Mesendoderm (in vitro differentiated cells): ENCODE measurements around the gene LENEP.

Experiments used
- DNase-seq: peaks from one replicate; pipeline ENCODE4 v3.0.0; 2013
- H2AK5ac ChIP-seq: 2 replicates; pipeline ENCODE4 v1.6.1; 2013; ENCODE audit warnings: low read length, inconsistent platforms
- H2BK120ac ChIP-seq: 2 replicates; pipeline ENCODE4 v1.6.1; 2013; ENCODE audit warnings: low read depth, mild to moderate bottlenecking, low read length, moderate library complexity, mixed read lengths
- H2BK15ac ChIP-seq: replicated peaks from 2 replicates; pipeline ENCODE4 v1.6.1; 2013; ENCODE audit warnings: low read depth, mild to moderate bottlenecking, moderate library complexity
- H2BK5ac ChIP-seq: 2 replicates; pipeline ENCODE4 v1.6.1; 2013; ENCODE audit warnings: low read length, inconsistent platforms
- H3K18ac ChIP-seq: 2 replicates; pipeline ENCODE4 v1.6.1; 2013; ENCODE audit warnings: mild to moderate bottlenecking, low read length, mixed read lengths
- H3K23ac ChIP-seq: one replicate; pipeline ENCODE4 v1.6.1; 2013; ENCODE audit warnings: low read length
- H3K27ac ChIP-seq: 2 replicates; pipeline ENCODE4 v1.5.1; 2013; ENCODE audit warnings: low read depth, mild to moderate bottlenecking, inconsistent platforms, low read length, moderate library complexity
- H3K27me3 ChIP-seq: 2 replicates; pipeline ENCODE4 v1.6.1; 2013; ENCODE audit warnings: low read length, control low read depth, mild to moderate bottlenecking, inconsistent platforms; ENCODE audit not compliant: insufficient read depth, poor library complexity
- H3K36me3 ChIP-seq: 2 replicates; pipeline ENCODE4 v1.6.1; 2013; ENCODE audit warnings: low read length, inconsistent platforms; ENCODE audit not compliant: control insufficient read depth, insufficient read depth
- H3K4ac ChIP-seq: one replicate; pipeline ENCODE4 v1.6.1; 2013; ENCODE audit warnings: low read depth, mild to moderate bottlenecking, low read length, moderate library complexity
- H3K4me1 ChIP-seq: 2 replicates; pipeline ENCODE4 v1.6.1; 2013; ENCODE audit warnings: low read depth, low read length, inconsistent platforms; ENCODE audit not compliant: control insufficient read depth
- H3K4me2 ChIP-seq: 2 replicates; pipeline ENCODE4 v1.6.1; 2013; ENCODE audit warnings: low read length
- H3K4me3 ChIP-seq: 2 replicates; pipeline ENCODE4 v1.5.1; 2013; ENCODE audit warnings: mild to moderate bottlenecking, low read length
- H3K56ac ChIP-seq: one replicate; pipeline ENCODE4 v1.6.1; 2013; ENCODE audit warnings: low read length
- H3K79me1 ChIP-seq: 2 replicates; pipeline ENCODE4 v1.6.1; 2013; ENCODE audit warnings: low read length, inconsistent platforms
- H3K79me2 ChIP-seq: 2 replicates; pipeline ENCODE4 v1.6.1; 2013; ENCODE audit warnings: mild to moderate bottlenecking, low read length; ENCODE audit not compliant: control insufficient read depth, insufficient read depth
- H3K9ac ChIP-seq: 2 replicates; pipeline ENCODE4 v1.6.1; 2013; ENCODE audit warnings: low read length, inconsistent platforms
- H4K5ac ChIP-seq: one replicate; pipeline ENCODE4 v1.6.1; 2013; ENCODE audit warnings: low read length
- H4K8ac ChIP-seq: one replicate; pipeline ENCODE4 v1.6.1; 2013; ENCODE audit warnings: low read depth, mild to moderate bottlenecking, control low read depth, low read length, moderate library complexity
- WGBS: extraction: QIAGEN DNeasy Blood & Tissue Kit; methylation state at CpG from one replicate; pipeline ENCODE4 v1.1.7; 2013; ENCODE audit warnings: low lambda C conversion rate, missing lambda C conversion rate; ENCODE audit not compliant: insufficient coverage; ENCODE audit errors: extremely low coverage; 5-methylcytosine and 5-hydroxymethylcytosine counted together

The LENEP gene

DNA sequence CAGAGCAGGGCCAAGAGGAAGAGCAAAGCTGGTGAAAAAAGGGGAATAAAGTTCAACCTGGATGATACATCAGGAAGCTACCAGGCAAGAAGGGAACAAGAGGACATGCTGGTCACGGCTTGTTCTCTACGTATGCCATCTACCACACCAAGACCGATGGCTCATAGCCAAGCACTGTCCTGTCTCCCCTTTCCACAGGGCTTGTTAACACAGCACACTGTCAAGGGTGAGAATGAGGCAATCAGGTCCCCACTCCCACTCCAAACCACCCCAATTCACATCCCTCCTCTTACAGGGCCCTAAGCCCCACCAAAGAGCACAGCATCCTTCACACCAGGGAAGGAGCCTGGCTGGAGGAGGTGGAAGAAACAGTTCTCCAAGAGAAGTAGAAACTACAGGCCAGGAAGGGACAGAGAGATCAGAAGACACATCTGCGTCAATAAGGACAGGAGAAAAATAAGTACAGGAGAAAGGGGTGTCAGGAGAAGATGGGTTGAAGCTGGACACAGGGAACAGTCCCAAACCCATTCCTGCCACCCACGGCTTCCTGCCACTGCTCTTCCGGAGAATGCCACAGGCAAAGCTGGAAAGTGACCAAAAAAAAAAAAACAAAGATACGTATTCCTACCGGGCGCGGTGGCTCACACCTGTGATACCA lies 21.9 kb upstream of the LENEP start:
- no peak overlapping the region for H2BK15ac ChIP-seq
- H4K5ac ChIP-seq = peak overlapping the region; percentile 85
- peak overlapping the region; percentile 94 for H2BK5ac ChIP-seq
- H3K79me1 ChIP-seq = peaks cover 20% of the 10 kb centered on the region
- peak overlapping the region; percentile 93 for H2AK5ac ChIP-seq
- H3K56ac ChIP-seq = peak overlapping the region; percentile 95
- peak overlapping the region; percentile 61 for H3K4ac ChIP-seq
- H4K8ac ChIP-seq = no peak overlapping the region
- peaks cover 9% of the 10 kb centered on the region for H3K4me1 ChIP-seq
- peak overlapping the region; percentile 96 for H3K27ac ChIP-seq
- peak overlapping the region; percentile 30 for H3K4me2 ChIP-seq
- peak overlapping the region; percentile 11 for H3K18ac ChIP-seq
- peak; percentile 48 for DNase-seq
- H3K36me3 ChIP-seq = peaks cover 9% of the 10 kb centered on the region
- no peak overlapping the region for H3K4me3 ChIP-seq
- peak overlapping the region; percentile 5 for H2BK120ac ChIP-seq
- H3K27me3 ChIP-seq = no peaks in the 10 kb centered on the region
- no CpG with 5 or more reads among the region's 10 CpGs for WGBS
- peak overlapping the region; percentile 48 for H3K23ac ChIP-seq
- peaks cover 50% of the 10 kb centered on the region for H3K79me2 ChIP-seq
- peak overlapping the region; percentile 71 for H3K9ac ChIP-seq

- WGBS = no CpG with 5 or more reads among the region's 3 CpGs
Measured at GRCh38 chr1:154972213-154972516, 21.2 kb upstream of the LENEP start.

GRCh38 chr1:154972517-154973343 lies 20.7 kb upstream of the LENEP start:
- Histone ChIP-seq H3K4ac (peak overlapping the region; percentile 98), H2BK120ac (peak overlapping the region; percentile 49), H2BK5ac (peak overlapping the region; percentile 100), H3K18ac (peak overlapping the region; percentile 81), H3K36me3 (no peaks in the 10 kb centered on the region), H3K79me2 (peaks cover 58% of the 10 kb centered on the region), H3K4me2 (peak overlapping the region; percentile 54), H3K27me3 (no peaks in the 10 kb centered on the region), H3K4me3 (peak overlapping the region; percentile 36), H2BK15ac (no peak overlapping the region), H3K23ac (no peak overlapping the region), H2AK5ac (peak overlapping the region; percentile 7), H3K4me1 (peaks cover 11% of the 10 kb centered on the region), H3K9ac (peak overlapping the region; percentile 72), H4K8ac (no peak overlapping the region), H3K79me1 (peaks cover 15% of the 10 kb centered on the region), H3K56ac (peak overlapping the region; percentile 98), H3K27ac (peak overlapping the region; percentile 96), H4K5ac (peak overlapping the region; percentile 29)
- peak; percentile 99 for DNase-seq
- no CpG with 5 or more reads among the region's 18 CpGs for WGBS

More at GRCh38 chr1:154972213-154972516, 21.2 kb upstream of the LENEP start:
- Histone ChIP-seq H2BK120ac (peak overlapping the region; percentile 40), H4K5ac (no peak overlapping the region), H2BK15ac (no peak overlapping the region), H3K4me3 (no peak overlapping the region), H3K36me3 (peaks cover 5% of the 10 kb centered on the region), H3K23ac (no peak overlapping the region), H3K4me1 (peaks cover 11% of the 10 kb centered on the region), H2BK5ac (peak overlapping the region; percentile 91), H2AK5ac (no peak overlapping the region), H4K8ac (no peak overlapping the region), H3K27me3 (no peaks in the 10 kb centered on the region), H3K18ac (peak overlapping the region; percentile 81), H3K27ac (peak overlapping the region; percentile 96), H3K4me2 (peak overlapping the region; percentile 37), H3K79me2 (peaks cover 57% of the 10 kb centered on the region), H3K56ac (peak overlapping the region; percentile 96), H3K9ac (peak overlapping the region; percentile 69), H3K79me1 (peaks cover 19% of the 10 kb centered on the region), H3K4ac (peak overlapping the region; percentile 29)
- no peak for DNase-seq

DNA sequence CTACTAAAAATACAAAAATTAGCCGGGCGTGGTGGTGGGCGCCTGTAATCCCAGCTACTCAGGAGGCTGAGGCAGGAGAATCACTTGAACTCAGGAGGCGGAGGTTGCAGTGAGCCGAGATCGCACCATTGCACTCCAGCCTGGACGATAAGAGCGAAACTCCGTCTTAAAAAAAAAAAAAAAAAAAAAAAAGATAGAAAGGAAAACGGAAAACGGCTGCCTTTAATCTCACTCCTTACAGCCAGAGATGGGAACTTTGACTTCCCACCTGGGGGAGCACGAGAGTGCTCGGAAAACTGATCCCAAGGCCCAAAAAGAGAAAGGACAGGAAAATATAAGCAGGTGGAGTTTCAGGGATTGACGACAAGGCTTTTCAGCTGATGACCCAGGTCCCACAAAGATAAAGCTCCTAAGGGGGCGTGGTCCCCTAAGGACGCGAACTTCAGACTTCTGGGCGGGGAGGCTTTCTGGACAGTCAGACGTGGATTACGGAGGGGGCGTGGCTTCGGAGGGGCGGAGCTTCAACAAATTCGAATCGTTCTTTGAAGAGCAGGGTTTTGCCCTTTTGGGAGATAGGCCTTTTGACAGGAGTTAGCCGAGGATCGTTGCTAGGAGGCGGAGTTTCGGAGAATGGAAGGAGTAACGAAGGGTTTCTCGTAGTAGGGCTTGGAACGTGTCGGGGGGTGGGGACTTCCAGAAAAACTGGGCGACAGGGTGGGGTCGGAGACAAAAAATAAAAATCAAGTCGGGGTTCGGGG lies 19.9 kb upstream of the LENEP start:
- Histone ChIP-seq H3K4me1 (peaks cover 11% of the 10 kb centered on the region), H3K4me3 (peak overlapping the region; percentile 62), H3K18ac (peak overlapping the region; percentile 96), H4K8ac (no peak overlapping the region), H3K4ac (peak overlapping the region; percentile 98), H4K5ac (no peak overlapping the region), H3K79me1 (peaks cover 10% of the 10 kb centered on the region), H2BK120ac (no peak overlapping the region), H3K23ac (no peak overlapping the region), H3K56ac (peak overlapping the region; percentile 98), H3K79me2 (peaks cover 58% of the 10 kb centered on the region), H2BK5ac (peak overlapping the region; percentile 80), H3K36me3 (peaks cover 2% of the 10 kb centered on the region), H3K9ac (peak overlapping the region; percentile 72), H2AK5ac (no peak overlapping the region), H3K27ac (peak overlapping the region; percentile 96), H3K4me2 (peak overlapping the region; percentile 55), H2BK15ac (no peak overlapping the region), H3K27me3 (no peaks in the 10 kb centered on the region)
- peak; percentile 100 for DNase-seq
- WGBS = no CpG with 5 or more reads among the region's 37 CpGs

DNA sequence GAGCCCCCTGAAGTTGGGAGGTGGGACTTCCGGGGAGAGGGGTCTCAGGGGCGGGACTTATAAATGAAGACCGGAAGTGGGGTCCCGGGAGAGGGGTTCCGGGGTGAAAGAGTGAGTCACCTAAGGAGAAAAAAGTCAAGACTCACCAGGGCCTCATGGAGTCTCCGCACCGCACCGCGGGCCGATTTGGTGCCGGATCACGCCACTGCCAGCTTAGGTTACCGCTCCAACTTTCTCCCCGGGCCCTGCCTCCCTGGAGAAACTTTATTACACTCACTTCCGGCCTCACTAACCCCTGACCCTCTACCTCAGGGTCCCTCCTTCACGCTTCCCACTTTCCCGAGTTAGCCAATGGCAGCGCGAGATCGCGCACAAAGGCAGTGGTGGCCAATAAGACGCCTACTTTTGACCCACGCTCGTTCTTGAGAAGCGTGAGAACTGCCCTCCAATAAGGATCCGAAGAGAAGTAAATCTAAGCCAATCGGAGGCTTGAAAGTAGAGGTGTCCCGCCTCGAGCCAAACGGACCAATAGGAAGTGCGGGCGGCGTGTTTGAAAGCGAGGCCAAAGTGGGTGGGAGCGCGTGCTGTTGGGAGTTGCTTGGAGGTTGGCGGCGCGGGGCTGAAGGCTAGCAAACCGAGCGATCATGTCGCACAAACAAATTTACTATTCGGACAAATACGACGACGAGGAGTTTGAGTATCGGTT lies 19.1 kb upstream of the LENEP start, which contains the start of gene CKS1B:
Gene CKS1B (plus strand): TSS at position 580 of the 706 bp plus-strand sequence. CDS start 65 bp downstream, at position 645.
- Histone ChIP-seq H3K4me2 (peak within 1 kb of the TSS; percentile 55), H3K4ac (peak within 1 kb of the TSS; percentile 95), H3K4me1 (peaks cover 11% of the 10 kb centered on the region), H2BK5ac (peak within 1 kb of the TSS; percentile 95), H3K18ac (peak within 1 kb of the TSS; percentile 96), H2AK5ac (peak within 1 kb of the TSS; percentile 89), H3K27ac (peak within 1 kb of the TSS; percentile 96), H3K4me3 (peak within 1 kb of the TSS; percentile 92), H3K23ac (no peak within 1 kb of the TSS), H2BK120ac (peak within 1 kb of the TSS; percentile 10), H3K79me2 (peaks cover 51% of the 10 kb centered on the region), H3K27me3 (no peaks in the 10 kb centered on the region), H4K8ac (no peak within 1 kb of the TSS), H4K5ac (no peak within 1 kb of the TSS), H3K9ac (peak within 1 kb of the TSS; percentile 98), H3K56ac (peak within 1 kb of the TSS; percentile 98), H3K36me3 (peaks cover 2% of the 10 kb centered on the region), H2BK15ac (no peak within 1 kb of the TSS), H3K79me1 (peaks cover 6% of the 10 kb centered on the region)
- DNase-seq = peak; percentile 100
- WGBS = no CpG with 5 or more reads among the region's 47 CpGs
